Stimulated activated CD4-positive, alpha-beta T cell treated with anti-CD3 and anti-CD28 coated beads, TNF-alpha, amount 100 ng/mL, for 4 hours (primary cell): ENCODE data around the gene SLC8A2.

Experiments used
- DNase-seq, 3 experiments: peaks; one replicate each; pipeline ENCODE4 v3.0.0-alpha.2; 2020; ENCODE audit warnings: low read depth in 3 of 3

SLC8A2 gene

GRCh38 chr19:47503130-47503825, 31.6 kb upstream of the SLC8A2 start:
- DNase-seq, result no peak

GRCh38 chr19:47499863-47500830, 28.5 kb upstream of the SLC8A2 start:
- DNase-seq, result no peak

- DNase-seq, result no peak
These were observed 27.7 kb upstream of the SLC8A2 start for GRCh38 chr19:47499371-47499770.

GRCh38 chr19:47498561-47498960, 26.9 kb upstream of the SLC8A2 start:
- DNase-seq, result no peak

- no peak for DNase-seq
These were observed 26.3 kb upstream of the SLC8A2 start for GRCh38 chr19:47497821-47498520.

GRCh38 chr19:47497050-47497766, 25.5 kb upstream of the SLC8A2 start:
- no peak for DNase-seq

GRCh38 chr19:47495478-47496372, 24.0 kb upstream of the SLC8A2 start:
- DNase-seq, result no peak

- DNase-seq, result no peak
These were observed 23.0 kb upstream of the SLC8A2 start for GRCh38 chr19:47494729-47495128.

GRCh38 chr19:47494211-47494547, 22.5 kb upstream of the SLC8A2 start:
- no peak for DNase-seq

- DNase-seq, result no peak
These were observed 21.9 kb upstream of the SLC8A2 start for GRCh38 chr19:47493378-47494210.

- no peak for DNase-seq
These were observed 21.1 kb upstream of the SLC8A2 start for GRCh38 chr19:47492571-47493377.

- DNase-seq, result no peak
These were observed 20.4 kb upstream of the SLC8A2 start for GRCh38 chr19:47492137-47492533.

GRCh38 chr19:47491358-47492136, 19.9 kb upstream of the SLC8A2 start:
- DNase-seq, result no peak

GRCh38 chr19:47490847-47491246, 19.2 kb upstream of the SLC8A2 start:
- DNase-seq, result no peak

- no peak for DNase-seq
These were observed 18.3 kb upstream of the SLC8A2 start for GRCh38 chr19:47490031-47490430.

- DNase-seq, result no peak
These were observed 17.6 kb upstream of the SLC8A2 start for GRCh38 chr19:47489072-47489914.
